Thyroid gland (tissue), 4 donors: ENCODE measurements around the gene ASPM.

ENCODE experiments used
- POLR2A ChIP-seq, 2 donors: fragments of 450-650 bp; IDR thresholded peaks; one replicate each; pipeline ENCODE4 v1.6.1; 2017; ENCODE audit warnings: antibody characterized with exemption in 2 of 2, mild to moderate bottlenecking in 2 of 2, moderate library complexity in 1 of 2
- TF ChIP-seq, protein P1 (sequence below), 6 experiments: fragments of 200-600 bp in 3 of 6; fragments of 450-650 bp in 3 of 6; sonication (generic) in 3 of 6; IDR thresholded peaks; one replicate each; pipeline ENCODE4 v1.5.1; 2016 to 2019; ENCODE audit warnings: antibody characterized with exemption in 6 of 6, mild to moderate bottlenecking in 2 of 6, inconsistent platforms in 1 of 6, moderate library complexity in 1 of 6

DNA sequence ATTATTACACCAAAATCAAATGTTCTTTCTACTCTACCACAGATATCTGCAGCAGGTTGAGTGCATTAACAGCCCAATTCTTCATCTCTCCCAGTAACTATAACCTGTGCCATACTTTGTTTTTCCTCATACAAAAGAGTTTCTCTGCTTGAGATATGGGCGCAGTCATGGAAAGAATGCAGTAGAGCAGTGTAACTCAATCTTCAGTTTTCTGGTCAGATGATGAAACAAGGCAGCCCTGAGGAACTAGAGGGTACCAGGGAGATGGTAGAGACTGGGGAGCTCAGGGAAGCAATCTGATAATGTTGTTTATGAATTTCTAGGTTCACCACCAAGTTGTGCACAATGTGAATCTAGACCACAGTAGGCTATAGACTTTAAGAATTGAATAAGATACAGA is 39.6 kb downstream of the ASPM start:
- TF ChIP-seq, protein P1, sequence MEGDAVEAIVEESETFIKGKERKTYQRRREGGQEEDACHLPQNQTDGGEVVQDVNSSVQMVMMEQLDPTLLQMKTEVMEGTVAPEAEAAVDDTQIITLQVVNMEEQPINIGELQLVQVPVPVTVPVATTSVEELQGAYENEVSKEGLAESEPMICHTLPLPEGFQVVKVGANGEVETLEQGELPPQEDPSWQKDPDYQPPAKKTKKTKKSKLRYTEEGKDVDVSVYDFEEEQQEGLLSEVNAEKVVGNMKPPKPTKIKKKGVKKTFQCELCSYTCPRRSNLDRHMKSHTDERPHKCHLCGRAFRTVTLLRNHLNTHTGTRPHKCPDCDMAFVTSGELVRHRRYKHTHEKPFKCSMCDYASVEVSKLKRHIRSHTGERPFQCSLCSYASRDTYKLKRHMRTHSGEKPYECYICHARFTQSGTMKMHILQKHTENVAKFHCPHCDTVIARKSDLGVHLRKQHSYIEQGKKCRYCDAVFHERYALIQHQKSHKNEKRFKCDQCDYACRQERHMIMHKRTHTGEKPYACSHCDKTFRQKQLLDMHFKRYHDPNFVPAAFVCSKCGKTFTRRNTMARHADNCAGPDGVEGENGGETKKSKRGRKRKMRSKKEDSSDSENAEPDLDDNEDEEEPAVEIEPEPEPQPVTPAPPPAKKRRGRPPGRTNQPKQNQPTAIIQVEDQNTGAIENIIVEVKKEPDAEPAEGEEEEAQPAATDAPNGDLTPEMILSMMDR (IDR thresholded peaks at IDR 0.05) = no peak
- TF ChIP-seq POLR2A (IDR thresholded peaks at IDR 0.05) = no peak
